ENCODE measurements around the gene TEKTIP1.
"Not testable (repeated sequence)": the region's sequence is repeated elsewhere in the genome, so short reads cannot be mapped to it uniquely, and the experiment has no call there.

Gene TEKTIP1

DNA sequence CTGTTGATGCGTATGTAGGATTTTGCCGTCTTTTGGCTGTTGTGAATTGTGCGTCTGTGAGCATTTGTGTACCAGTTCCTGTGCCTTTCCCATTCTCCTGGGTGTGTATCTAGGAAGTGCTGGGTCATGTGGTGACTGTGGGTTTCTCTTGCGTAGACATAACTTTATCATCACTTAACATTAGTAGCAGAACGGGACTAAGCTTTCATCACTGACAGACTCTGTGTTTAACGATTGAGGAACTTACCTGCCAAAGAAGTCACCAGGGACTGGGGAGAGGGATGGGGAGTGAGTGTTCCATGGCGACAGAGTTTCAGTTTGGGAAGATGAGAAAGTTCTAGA lies 17.9 kb upstream of the TEKTIP1 start:
- in situ Hi-C loops (cut with MboI; ENCODE audit: low sequenced_read_pairs) = no loop called here

DNA sequence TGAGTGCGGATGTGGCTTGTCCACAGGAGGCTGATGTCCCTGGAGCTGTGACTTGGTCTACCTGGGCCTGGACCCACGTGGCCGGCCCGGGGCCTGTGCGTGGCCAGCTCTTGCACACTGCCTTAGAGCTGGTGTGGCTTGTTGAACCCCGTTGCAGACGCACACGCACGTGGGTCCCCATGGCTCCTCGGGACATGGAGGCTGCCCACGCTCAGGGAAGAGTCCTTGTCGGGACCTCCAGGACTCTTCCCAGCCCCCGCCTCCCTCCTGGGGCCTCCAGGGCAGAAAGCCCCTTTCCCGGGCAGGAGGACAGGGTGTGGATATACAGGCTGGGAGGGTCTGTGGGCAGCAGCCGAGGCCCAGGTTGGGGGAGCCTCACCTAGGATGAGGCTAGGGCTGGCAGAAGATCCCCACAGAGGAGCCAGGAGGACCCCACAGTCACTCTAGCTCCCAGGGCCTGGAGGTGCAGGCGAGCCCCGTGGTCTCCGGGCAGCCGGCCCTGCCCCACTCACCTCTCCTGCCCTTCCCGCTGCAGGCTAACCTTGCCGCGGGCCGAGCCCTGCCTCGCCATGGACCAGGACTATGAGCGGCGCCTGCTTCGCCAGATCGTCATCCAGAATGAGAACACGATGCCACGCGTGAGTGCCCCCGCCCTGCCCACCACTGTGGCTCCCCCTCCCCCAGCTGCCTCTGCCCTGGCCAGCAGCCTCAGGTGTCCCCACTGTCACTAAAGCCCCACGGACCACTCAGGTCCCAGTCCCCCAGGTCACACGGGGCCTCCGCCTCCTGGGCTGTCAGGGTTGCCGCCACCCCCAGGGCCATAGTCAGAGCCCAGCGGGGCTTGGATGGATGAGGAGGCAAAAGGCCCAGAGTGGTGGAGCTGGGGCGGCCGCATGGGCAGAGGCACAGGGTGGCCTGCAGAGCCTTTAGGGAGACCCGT lies 16.3 kb upstream of the TEKTIP1 start:
- in situ Hi-C loops (cut with MboI; ENCODE audit: low sequenced_read_pairs) = no loop called here

DNA sequence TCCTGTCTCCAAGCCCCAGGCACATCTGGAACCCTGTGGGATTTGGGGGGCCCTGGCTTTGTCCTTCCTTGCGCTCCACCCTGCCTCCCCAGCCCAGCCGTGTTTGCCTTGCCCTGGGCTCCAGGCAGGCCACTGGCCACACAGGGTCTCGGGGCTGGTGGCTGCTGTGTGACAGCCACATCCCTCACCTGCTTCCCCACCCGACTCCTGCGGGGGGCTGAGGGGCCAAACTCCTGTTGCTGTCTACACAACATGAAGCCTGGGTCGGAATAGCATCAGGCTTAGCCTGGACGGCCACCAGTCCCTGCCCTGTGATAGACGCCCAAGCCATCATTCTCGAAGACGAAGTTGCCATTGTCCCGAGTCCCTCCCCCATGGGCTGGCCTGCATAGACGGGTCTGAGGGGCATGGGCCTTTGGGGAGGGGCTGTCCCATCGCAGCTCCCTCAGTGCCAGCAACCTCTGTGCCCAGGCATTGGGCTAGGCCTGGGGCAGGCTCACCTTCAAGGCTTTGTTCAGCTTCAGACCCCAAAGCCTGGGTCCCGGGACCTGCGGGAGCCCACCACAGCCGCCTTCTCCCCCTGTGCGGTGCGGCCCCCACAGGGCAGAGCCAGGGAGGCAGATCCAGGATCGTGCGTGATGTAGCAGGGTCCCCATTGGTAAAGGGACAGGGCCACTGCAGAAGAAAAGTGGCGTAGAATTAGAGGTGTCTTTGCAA lies 15.5 kb upstream of the TEKTIP1 start:
- in situ Hi-C loops (cut with MboI; ENCODE audit: low sequenced_read_pairs) = no loop called here

DNA sequence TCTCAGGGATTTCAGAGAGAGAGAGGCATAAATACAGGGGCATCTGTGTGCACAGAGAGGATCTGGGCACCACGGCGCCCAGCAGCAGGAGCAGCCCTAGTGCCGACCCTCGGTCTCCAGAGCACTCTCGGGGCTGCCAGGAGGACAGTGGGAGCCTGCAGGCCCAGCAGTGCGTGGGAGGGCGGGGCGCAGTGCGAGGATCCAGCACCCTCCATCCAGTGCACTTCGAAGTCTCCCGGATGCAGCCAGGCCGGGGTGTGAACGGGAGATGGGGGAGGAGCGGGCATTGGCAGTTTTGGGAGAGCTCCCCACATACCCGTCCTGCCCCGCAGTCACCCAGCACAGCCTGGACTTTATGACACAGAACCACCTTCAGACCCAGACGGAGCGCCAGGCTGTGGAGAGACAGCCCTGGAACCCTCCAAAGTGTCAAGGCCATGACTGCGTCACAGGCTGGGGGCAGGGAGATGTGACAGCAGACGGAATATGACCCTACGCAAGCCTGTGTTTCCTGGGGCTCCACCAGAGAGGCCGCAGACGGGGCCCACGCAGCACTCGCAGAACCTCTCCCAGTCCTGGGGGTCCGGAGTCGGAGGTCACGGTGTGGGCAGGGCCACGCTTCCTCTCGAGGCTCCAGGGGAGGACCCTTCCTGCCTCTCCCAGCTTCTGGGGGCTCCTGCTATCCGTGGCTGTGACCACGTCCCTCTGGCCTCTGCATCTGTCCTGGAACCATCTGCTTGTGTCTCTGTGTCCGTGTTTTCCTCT lies 14.7 kb upstream of the TEKTIP1 start:
- in situ Hi-C loops (cut with MboI; ENCODE audit: low sequenced_read_pairs) = no loop called here

DNA sequence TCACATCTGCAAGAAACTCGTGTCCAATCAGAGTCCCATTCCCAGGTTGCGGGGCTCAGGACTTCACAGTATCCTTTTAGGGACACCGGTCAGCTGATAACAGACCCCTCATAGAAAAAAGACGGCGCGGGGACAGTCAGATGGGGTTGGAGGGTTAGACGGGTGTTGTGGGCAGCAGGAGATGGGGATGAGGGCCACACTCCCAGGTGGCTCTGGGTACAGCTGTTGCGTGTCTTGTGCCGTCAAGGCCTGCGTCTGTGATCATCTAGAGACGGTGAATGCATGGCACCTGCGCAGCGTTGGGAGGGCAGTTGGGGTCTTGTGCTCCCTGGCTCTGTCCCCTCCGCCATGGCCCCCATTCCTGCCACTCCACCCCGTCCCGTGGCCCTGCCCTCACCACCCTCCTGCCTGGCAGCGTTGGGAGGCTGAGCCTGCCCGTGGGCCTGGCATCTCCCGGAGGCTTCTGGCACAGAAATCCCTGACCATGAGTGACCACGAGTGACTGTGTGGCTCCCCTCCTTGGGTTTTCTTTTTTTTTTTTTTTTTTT lies 14.0 kb upstream of the TEKTIP1 start:
- in situ Hi-C loops (cut with MboI; ENCODE audit: low sequenced_read_pairs) = no loop called here

DNA sequence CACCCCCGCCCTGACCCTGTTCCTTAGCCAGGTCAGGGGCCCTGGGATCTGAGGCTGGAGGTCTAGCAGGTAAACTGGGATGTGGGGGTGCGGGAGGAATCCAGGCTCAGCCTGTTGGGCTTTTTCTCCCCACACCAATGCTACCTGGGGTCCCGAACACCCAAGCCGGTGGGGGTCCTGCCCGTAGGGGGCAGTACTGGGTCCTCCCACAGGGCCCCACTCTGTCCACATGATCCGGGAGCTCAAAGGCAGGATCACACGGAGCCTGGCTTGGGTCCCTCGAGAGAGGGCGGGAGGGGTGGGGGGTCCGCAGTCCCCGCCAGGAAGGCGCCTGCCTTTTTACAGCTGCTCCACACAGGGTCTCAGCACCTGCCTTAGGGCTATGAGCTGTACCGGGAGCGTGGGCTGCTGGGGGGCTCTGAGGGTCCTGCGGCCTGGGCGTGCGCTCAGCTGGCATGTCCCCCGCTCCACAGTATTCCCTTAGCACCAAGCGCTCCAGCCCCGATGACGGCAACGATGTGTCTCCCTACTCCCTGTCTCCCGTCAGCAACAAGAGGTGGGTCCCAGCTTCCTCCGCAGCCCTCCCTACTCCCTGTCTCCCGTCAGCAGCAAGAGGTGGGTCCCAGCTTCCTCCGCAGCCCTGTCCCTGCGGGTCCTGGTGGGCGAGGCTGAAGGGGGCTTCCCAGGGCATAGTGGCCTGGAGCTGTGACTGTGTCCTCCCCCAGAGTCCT lies 12.3 kb upstream of the TEKTIP1 start:
- in situ Hi-C loops (cut with MboI; ENCODE audit: low sequenced_read_pairs) = no loop called here

DNA sequence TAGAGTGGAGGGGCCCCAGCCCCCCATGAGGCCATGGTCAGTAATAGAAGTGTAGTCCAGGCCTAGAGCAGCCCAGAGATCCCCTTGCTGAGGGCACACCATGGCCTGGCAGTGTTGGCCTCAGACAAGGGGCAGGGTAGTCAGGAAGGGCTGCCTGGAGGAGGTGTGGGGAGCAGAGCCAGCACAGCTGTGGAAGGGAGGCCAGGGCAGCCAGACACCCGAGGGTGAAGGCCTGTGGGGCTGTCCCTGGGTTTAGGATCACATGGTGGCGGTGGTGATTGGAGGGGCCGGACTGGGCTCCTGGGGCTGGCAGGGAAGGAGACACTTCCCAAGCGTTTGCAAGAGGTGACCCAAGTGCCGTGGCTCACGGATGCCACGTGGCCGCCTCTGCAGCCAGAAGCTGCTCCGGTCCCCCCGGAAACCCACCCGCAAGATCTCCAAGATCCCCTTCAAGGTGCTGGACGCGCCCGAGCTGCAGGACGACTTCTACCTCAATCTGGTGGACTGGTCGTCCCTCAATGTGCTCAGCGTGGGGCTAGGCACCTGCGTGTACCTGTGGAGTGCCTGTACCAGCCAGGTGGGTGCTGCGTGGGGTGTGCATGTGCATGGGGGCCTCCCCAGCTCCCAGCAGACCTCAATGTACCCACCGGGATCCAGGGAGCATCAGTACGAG lies 11.6 kb upstream of the TEKTIP1 start:
- in situ Hi-C loops (cut with MboI; ENCODE audit: low sequenced_read_pairs) = no loop called here

DNA sequence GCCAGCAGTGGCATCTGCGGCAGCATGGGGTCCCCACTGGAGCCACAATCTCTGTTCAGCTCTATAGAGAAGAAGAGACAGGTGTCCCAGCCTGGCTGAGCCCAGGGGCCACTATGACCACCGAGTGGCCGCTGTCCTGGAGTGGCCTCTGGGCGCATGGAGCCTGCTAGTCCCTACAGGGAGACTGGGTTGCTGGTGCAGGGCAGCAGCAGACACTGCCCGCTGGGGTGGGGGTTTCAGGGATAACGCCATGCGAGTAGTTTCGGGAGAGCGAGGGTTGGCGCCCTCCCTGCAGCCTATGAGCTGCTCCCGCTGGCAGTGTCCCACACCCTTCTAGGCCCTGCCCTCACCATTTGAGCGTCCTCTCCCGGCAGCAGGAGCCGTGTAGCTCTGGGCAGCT lies 10.9 kb upstream of the TEKTIP1 start:
- in situ Hi-C loops (cut with MboI; ENCODE audit: low sequenced_read_pairs) = no loop called here

DNA sequence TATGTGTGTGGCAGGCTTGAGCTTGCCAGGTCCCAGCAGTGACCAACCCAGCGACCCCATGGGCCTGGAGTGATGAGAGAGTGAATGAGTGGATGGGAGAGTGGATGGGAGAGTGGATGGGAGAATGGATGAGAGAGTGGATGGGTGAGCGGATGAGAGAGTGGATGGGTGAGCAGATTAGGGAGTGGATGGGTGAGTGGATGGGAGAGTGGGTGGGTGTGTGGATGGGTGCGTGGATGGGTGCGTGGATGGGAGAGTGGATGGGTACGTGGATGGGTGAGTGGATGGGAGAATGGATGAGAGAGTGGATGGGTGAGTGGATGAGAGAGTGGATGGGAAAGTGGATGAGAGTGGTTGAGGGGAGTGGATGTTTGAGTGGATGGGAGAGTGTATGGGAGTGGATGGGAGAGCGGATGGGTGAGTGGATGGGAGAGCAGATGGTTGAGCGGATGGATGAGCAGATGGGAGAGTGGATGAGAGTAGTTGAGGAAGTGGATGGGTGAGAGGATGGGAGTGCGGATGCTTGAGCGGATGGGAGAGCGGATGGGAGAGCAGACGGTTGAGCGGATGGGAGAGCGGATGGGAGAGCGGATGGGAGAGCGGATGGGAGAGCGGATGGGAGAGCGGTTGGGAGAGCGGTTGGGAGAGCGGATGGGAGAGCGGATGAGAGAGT lies 10.3 kb upstream of the TEKTIP1 start:
- in situ Hi-C loops (cut with MboI; ENCODE audit: low sequenced_read_pairs) = no loop called here

DNA sequence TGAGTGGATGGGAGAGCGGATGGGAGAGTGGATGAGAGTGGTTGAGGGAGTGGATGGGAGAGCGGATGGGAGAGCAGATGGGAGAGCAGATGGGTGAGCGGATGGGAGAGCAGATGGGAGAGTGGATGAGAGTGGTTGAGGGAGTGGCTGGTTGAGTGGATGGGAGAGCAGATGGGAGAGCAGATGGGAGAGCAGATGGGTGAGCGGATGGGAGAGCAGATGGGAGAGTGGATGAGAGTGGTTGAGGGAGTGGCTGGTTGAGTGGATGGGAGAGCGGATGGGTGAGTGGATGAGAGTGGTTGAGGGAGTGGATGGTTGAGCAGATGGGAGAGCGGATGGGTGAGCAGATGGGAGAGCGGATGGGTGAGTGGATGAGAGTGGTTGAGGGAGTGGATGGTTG lies 9.7 kb upstream of the TEKTIP1 start:
- in situ Hi-C loops (cut with MboI; ENCODE audit: low sequenced_read_pairs) = not testable (repeated sequence)

DNA sequence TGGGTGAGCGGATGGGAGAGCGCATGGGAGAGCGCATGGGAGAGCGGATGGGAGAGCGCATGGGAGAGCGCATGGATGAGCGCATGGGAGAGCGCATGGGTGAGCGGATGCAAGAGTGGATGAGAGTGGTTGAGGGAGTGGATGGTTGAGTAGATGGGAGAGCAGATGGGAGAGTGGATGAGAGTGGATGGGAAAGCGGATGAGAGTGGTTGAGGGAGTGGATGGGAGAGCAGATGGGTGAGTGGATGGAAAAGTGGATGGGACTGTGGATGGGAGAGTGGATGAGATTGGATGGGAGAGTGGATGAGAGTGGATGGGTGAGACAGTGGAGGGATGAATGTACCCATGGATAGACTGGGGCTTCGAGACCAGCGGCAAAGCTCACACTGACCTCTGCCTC lies 8.6 kb upstream of the TEKTIP1 start:
- in situ Hi-C loops (cut with MboI; ENCODE audit: low sequenced_read_pairs) = no loop called here

DNA sequence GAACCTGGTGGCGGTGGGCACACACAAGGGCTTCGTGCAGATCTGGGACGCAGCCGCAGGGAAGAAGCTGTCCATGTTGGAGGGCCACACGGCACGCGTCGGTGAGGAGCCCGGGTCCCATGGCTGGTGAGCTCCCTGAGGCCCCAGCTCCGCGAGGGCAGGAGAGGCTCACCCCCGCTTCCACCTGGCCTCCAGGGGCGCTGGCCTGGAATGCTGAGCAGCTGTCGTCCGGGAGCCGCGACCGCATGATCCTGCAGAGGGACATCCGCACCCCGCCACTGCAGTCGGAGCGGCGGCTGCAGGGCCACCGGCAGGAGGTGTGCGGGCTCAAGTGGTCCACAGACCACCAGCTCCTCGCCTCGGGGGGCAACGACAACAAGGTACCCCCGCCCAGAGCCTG lies 7.3 kb upstream of the TEKTIP1 start:
- in situ Hi-C loops (cut with MboI; ENCODE audit: low sequenced_read_pairs) = no loop called here

DNA sequence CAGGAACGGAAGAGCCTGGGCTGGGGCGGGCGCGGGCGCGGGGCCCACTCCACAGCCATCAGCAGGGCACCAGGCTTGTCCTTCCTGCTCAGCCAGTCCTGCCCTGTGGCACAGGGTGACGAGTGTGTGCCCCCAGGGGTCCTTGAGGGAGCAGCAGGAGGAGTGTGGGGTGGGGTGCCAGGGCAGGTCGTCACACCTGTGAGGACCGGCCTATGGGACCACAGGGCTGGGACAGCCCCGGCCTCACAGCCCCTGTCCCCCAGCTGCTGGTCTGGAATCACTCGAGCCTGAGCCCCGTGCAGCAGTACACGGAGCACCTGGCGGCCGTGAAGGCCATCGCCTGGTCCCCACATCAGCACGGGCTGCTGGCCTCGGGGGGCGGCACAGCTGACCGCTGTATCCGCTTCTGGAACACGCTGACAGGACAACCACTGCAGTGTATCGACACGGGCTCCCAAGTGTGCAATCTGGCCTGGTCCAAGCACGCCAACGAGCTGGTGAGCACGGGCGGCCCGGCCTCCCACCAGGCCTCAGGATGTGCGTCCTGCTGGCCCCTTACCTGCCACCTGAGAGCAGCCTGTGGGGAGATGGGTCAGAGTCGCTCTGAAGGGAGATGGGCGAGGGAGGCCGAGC lies 6.7 kb upstream of the TEKTIP1 start:
- in situ Hi-C loops (cut with MboI; ENCODE audit: low sequenced_read_pairs) = no loop called here

DNA sequence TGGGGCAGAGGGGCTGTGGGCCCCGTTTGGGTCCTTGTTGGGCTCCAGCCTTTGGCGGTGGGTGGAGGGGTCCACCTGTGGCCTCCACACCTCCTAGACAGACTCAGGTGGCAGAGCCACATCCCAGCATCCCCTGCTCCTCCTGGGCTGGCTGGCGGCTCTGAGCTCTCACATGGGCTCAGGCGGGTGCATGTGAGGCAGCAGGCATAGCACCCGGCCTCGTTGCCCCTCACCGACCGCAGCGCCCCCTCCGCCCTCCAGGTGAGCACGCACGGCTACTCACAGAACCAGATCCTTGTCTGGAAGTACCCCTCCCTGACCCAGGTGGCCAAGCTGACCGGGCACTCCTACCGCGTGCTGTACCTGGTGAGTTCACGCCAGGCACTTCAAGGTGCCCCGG lies 5.9 kb upstream of the TEKTIP1 start:
- in situ Hi-C loops (cut with MboI; ENCODE audit: low sequenced_read_pairs) = no loop called here

DNA sequence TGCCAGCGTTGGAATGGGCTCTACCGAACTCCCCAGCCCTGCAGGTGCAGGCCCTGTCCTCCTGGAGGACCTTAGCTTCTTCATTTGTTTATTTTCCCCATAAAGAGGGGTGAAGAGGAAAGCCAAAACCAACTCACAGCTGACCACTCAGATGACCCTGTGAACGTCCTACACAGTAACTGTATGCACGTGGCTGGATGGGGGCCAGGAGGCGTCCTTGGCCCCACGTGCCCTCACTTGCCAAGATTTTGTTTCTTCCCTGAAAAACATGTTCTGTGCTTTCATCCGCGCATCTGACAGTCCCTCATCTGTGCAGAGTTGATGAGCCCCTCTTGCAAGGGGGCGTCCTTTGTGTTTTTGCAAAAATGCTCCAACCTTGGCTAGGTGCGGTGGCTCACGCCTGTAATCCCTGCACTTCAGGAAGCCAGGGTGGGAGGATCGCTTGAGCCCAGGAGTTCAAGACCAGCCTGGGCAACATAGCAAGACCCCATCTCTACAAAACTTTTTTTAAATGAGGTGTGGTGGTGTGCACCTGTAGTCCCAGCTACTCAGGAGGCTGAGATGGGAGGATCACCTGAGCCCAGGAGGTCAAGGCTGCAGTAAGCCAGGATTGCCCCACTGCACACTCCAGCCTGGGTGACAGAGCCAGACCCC lies 5.3 kb upstream of the TEKTIP1 start:
- in situ Hi-C loops (cut with MboI; ENCODE audit: low sequenced_read_pairs) = no loop called here

DNA sequence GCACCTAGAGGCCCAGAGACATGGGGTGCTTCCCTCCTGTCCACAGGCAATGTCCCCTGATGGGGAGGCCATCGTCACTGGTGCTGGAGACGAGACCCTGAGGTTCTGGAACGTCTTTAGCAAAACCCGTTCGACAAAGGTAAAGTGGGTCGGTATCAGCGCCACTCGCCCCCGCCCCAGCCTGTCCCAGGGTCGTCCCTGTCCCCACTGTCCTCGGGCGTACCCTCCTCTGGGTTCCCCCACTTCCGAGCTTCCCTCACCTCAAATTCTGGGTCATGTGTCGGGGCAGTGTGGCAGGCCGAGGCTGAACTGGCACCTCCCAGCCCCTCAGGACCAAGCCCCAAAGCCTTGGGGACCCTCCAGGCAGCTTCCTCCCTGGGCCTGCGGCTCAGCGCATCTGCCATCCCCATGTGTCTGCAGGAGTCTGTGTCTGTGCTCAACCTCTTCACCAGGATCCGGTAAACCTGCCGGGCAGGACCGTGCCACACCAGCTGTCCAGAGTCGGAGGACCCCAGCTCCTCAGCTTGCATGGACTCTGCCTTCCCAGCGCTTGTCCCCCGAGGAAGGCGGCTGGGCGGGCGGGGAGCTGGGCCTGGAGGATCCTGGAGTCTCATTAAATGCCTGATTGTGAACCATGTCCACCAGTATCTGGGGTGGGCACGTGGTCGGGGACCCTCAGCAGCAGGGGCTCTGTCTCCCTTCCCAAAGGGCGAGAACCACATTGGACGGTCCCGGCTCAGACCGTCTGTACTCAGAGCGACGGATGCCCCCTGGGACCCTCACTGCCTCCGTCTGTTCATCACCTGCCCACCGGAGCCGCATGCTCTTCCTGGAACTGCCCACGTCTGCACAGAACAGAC lies 4.4 kb upstream of the TEKTIP1 start:
- in situ Hi-C loops (cut with MboI; ENCODE audit: low sequenced_read_pairs) = no loop called here

DNA sequence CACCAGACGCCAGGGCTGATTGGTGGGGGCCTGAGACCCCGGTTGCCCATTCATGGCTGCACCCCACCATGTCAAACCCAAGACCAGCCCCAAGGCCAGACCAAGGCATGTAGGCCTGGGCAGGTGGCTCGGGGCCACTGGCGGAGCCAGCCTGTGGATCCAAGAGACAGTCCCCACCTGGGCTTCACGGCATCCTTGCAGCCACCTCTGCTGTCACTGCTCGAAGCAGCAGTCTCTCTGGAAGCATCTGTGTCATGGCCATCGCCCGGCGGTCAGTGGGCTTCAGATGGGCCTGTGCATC lies 3.8 kb upstream of the TEKTIP1 start:
- in situ Hi-C loops (cut with MboI; ENCODE audit: low sequenced_read_pairs) = no loop called here

DNA sequence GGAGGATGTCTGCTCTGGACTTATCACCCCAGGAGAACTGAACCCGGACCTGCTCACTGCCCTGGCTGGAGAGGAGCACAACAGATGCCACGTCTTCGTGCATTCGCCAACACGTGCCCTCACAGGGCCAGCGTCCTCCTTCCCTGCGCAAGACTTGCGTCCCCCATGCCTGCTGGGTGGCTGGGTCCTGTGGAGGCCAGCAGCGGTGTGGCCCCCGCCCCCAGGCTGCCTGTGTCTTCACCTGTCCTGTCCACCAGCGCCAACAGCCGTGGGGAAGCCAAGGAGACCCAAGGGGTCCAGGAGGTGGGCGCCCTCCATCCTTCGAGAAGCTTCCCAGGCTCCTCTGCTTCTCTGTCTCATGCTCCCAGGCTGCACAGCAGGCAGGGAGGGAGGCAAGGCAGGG lies 3.4 kb upstream of the TEKTIP1 start:
- in situ Hi-C loops (cut with MboI; ENCODE audit: low sequenced_read_pairs) = no loop called here
